ENCODE results near the gene NBL1. TPM values are rescaled to one million over a fixed set of nuclear protein-coding genes. Genes with fewer than 3 reads are reported as not detected.

Gene NBL1, protein sequence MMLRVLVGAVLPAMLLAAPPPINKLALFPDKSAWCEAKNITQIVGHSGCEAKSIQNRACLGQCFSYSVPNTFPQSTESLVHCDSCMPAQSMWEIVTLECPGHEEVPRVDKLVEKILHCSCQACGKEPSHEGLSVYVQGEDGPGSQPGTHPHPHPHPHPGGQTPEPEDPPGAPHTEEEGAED
- total RNA-seq: 53.0 and 55.5 TPM in 2 replicates

DNA sequence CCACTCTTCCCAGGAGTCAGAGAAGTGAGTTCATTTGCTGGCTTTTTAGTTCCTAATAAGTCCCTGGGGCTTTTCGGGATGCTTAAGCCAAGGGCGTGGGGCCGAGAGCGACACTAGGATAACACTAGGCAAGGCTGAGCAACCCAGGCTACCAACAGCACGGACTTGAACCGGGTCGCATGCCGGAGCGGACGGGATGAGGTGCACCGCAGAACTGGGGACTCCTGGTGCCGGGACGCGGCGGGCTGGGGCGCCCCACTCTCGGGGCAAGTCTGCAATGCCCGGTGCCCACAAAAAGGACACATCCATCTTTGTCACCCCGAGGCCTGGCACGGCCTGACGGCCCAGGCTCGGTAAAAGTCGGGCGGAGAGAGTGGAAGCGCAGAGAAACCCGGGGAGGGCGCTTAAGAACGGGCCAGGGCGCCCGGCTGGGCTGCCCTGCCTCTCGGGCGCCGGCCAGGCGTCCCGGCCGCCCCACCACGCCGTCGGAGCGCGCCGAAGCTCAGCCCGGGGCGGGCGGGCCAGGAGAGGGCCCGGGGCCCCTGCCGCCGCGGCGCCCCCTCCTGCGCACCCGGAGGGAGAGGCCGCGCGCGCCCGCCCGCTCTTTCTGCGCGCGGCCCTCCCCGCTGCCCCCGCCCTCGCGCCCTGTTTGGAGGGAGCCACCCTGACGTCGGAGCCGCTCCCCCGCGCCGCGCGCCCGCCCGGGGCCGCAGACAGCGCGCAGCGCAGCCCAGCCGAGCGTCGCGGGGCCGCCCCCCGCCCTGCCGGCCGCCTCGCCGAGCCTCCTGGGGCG is at the start of gene NBL1:
TSS of gene NBL1 (plus strand) at position 710 of the 793 bp plus-strand sequence. CDS start 10,720 bp downstream, outside the sequence.
- DNase-seq (ENCODE audit: low spot score): peak; percentile 75
- Mint-ChIP-seq H3K4me3 (peak within 1 kb of the TSS; percentile 94), H3K9me3 (no peaks in the 10 kb centered on the region), H3K36me3 (ENCODE audit: low read depth) (no peaks in the 10 kb centered on the region), H3K27me3 (ENCODE audit: insufficient read depth) (peaks cover 24% of the 10 kb centered on the region), H3K27ac (peak within 1 kb of the TSS; percentile 95), H3K4me1 (ENCODE audit: low read depth) (peaks cover 33% of the 10 kb centered on the region)
- intact Hi-C loops (cut with micrococcal nuclease): loop anchor here (1.0 to 5.0 kb wide), 6 partner anchors 10 to 391 kb away; partner anchors contain the start of genes EMC1 and MRTO4

DNA sequence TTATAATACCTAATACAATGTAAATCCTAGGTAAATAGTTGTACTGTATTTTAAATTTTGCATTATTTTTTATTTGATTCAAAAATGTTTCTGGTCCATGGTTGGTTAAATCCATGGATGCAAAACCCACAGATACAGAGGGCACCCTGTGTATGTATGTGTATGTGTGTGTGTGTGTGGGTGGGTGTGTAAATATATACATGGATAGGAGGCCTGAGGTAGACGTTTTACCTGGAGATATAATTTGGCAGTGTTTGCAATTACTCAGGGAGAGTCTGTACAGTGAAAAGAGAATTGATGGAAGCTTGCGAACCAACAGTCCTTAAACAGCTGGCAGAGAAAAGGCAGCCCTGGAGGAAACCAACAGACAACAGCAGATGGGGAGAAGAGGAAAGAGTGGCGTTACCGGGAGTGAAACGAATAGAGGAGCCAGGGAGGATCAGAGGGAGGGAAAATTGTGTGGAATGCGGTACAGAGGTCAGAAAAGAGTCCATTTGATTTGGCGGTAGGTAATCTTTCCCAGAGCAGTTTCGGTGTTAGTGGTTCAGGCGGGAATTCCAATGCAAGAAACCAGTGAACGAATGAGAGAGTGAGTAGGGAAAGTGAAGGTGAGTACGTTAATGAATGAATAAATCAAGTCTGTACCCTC is 47.9 kb upstream of the NBL1 start:
- Mint-ChIP-seq H3K27me3 (ENCODE audit: insufficient read depth) (peaks cover 9% of the 10 kb centered on the region), H3K9me3 (no peaks in the 10 kb centered on the region), H3K27ac (peak overlapping the region; percentile 100), H3K36me3 (ENCODE audit: low read depth) (peaks cover 19% of the 10 kb centered on the region), H3K4me3 (peak overlapping the region; percentile 97), H3K4me1 (ENCODE audit: low read depth) (peaks cover 38% of the 10 kb centered on the region)
- intact Hi-C loops (cut with micrococcal nuclease): loop anchor here (1.0 to 5.0 kb wide), 11 partner anchors 10 to 640 kb away; partner anchors contain the start of genes AKR7A2, CAPZB, IFFO2 and OTUD3
- DNase-seq (ENCODE audit: low spot score): no peak

DNA sequence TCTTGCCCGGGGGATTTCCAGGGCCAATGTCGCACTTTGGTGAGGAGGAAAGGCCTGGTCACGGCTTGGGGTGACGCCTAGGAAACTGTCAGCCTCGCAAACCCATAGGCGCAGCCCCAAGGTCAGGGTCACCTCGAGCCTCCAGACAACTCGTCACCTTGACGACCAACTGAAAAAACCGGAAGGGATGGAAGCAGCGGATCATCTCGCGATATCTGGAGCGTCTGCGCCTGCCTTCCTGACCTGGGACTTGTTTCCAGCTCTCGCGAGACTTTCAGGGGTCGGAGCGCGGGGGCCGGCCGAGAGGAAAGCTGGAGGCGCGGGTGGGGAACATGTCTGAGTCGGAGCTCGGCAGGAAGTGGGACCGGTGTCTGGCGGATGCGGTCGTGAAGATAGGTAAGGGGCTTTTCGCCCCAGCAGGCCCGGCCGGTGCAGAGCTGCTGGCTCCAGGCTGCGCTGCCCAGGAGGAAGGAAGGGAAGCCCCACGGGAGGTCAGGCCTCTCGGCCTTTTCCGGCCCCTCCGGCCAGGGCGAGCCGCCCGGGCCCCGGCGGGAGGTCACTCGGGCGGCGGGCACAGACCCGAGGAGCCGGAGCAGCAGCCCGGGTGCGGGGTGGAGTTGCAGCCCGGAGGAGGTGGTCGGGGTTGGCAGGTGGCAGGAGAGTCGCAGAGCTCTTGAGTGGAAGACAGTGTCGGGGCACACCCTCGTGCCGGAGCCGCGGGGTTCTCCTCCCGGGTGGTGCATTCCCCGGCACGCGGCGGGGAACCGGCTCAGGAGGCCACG is 47.2 kb upstream of the NBL1 start:
- H3K4me1 Mint-ChIP-seq (ENCODE audit: low read depth): peaks cover 42% of the 10 kb centered on the region
- peaks cover 22% of the 10 kb centered on the region for H3K36me3 Mint-ChIP-seq (ENCODE audit: low read depth)
- peak; percentile 96 for DNase-seq (ENCODE audit: low spot score)
- peak overlapping the region; percentile 97 for H3K4me3 Mint-ChIP-seq
- H3K27me3 Mint-ChIP-seq (ENCODE audit: insufficient read depth): peaks cover 6% of the 10 kb centered on the region
- intact Hi-C loops (cut with micrococcal nuclease): loop anchor here (1.0 to 5.0 kb wide), 13 partner anchors 9 to 641 kb away; partner anchors contain the start of genes AKR7A2, CAPZB, EMC1 and IFFO2
- no peaks in the 10 kb centered on the region for H3K9me3 Mint-ChIP-seq
- peak overlapping the region; percentile 100 for H3K27ac Mint-ChIP-seq

DNA sequence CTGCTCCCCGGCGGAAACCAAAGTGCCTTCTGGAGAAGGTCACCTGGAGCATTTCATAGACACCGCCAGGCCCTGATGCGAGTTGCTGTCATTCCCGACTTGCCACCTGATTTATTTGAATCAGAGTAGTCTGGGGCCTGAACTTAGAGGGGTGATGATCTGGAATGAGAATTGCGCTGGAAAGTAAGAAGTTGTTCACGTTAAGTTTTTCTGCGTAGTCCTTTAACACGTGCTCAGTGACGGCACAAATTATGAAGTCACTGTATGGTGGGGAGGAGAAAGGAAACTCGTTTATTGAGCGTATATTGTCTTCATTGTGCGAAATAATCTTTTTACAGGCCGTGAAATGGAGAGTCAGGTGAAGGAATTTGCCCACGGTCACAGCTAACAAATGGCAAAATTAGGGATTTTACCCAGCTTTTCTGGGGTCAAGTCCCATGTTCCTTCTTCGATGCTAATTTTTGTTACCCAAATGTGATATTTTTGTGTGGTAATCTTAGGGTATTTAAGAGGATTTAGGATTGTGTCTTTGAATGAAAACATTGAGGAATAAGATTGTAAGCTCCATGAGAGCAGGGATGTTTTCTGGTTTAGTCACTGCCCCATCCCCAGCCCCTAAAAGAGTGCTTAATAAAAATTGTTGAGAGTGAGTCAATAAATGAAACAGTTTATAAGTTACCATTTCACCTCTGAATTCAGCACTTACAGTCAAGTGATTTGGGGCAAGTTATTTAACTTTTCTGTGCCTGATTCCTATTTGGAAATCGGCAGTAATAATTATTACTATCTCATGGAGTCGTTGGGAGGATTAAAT is 46.4 kb upstream of the NBL1 start:
- Mint-ChIP-seq H3K36me3 (ENCODE audit: low read depth) (peaks cover 26% of the 10 kb centered on the region), H3K4me1 (ENCODE audit: low read depth) (peaks cover 46% of the 10 kb centered on the region), H3K9me3 (no peaks in the 10 kb centered on the region), H3K27ac (peak overlapping the region; percentile 100), H3K27me3 (ENCODE audit: insufficient read depth) (peaks cover under 1% of the 10 kb centered on the region), H3K4me3 (peak overlapping the region; percentile 97)
- DNase-seq (ENCODE audit: low spot score): peak; percentile 62
- intact Hi-C loops (cut with micrococcal nuclease): loop anchor here (1.0 to 5.0 kb wide), 9 partner anchors 47 to 389 kb away; partner anchors contain the start of genes EMC1, MRTO4, NBL1 and OTUD3

DNA sequence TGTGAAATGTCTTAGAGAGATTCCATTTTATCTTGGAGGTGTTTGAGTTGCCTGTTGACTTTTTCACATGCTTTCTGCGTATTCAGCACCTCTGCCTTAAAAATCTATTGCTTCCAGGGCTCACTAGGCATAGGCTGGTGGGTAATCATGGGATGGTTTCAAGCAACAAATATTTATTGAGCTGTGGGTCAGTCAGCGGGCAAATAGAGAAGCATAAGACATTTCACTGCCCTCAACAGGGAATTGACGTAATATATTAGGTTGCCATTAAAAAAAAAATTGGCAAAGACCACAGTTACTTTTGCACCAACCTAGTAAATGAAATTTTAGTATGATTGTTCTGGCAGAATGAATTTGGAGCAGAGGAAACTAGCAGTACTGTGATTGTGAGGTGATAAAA is 44.3 kb upstream of the NBL1 start:
- Mint-ChIP-seq H3K36me3 (ENCODE audit: low read depth) (peaks cover 34% of the 10 kb centered on the region), H3K4me3 (peak overlapping the region; percentile 66), H3K27ac (peak overlapping the region; percentile 78), H3K9me3 (no peaks in the 10 kb centered on the region), H3K4me1 (ENCODE audit: low read depth) (peaks cover 53% of the 10 kb centered on the region), H3K27me3 (ENCODE audit: insufficient read depth) (no peaks in the 10 kb centered on the region)
- DNase-seq (ENCODE audit: low spot score): no peak
- intact Hi-C loops (cut with micrococcal nuclease): loop anchor here (5.0 kb wide), 2 partner anchors 133 to 153 kb away; no protein-coding TSS in a partner anchor

DNA sequence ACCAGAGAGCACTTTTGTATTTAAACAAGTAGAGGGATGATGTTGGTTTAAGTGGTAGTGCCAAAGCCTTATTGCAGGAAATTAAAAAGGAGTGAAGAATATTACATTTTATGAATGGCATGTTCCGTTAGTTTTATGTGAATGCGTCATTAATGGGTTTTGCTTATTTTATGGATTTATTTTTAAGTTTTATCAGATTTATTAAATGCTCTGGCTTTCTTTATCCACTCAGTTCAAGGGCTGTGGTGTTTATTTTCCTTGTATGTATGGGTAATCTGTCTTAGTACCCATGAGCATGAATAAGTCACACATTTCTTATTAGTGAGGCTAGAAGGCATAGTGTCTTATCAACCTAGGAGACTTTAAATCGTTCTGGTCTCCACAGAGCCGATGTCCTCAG is 41.6 kb upstream of the NBL1 start:
- Mint-ChIP-seq H3K27me3 (ENCODE audit: insufficient read depth) (no peaks in the 10 kb centered on the region), H3K36me3 (ENCODE audit: low read depth) (peaks cover 37% of the 10 kb centered on the region), H3K27ac (no peak overlapping the region)

DNA sequence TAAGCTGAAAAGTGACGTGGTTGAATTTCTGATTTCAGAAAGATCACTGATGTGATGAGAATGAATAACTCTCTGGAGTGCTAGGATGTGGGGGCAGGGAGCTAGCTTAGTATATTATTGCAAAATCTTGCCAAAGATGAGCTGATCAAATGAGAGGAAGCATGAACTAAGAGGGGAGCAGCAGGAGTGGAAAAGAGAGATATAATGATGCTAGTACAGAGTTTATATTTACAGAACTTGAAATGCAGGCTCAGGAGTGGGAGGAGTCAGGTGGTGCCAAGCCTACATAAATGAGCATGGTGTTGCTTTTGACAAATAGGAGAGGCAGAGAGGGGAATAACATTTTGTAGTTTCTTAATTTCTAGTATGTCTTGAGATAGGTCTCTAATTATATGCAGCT is 38.1 kb upstream of the NBL1 start:
- Mint-ChIP-seq H3K36me3 (ENCODE audit: low read depth) (peaks cover 22% of the 10 kb centered on the region), H3K4me1 (ENCODE audit: low read depth) (peaks cover 49% of the 10 kb centered on the region), H3K9me3 (no peaks in the 10 kb centered on the region), H3K27me3 (ENCODE audit: insufficient read depth) (no peaks in the 10 kb centered on the region), H3K4me3 (peak overlapping the region; percentile 38), H3K27ac (peak overlapping the region; percentile 58)
- no peak for DNase-seq (ENCODE audit: low spot score)
- intact Hi-C loops (cut with micrococcal nuclease): loop anchor here (1.0 to 2.0 kb wide), 2 partner anchors 10 to 39 kb away; partner anchors contain the start of gene NBL1

More for the DNA sequence above, 41.6 kb upstream of the NBL1 start:
- Mint-ChIP-seq H3K9me3 (no peaks in the 10 kb centered on the region), H3K4me3 (no peak overlapping the region), H3K4me1 (ENCODE audit: low read depth) (peaks cover 68% of the 10 kb centered on the region)
- intact Hi-C loops (cut with micrococcal nuclease): no loop called here
- DNase-seq (ENCODE audit: low spot score): no peak

DNA sequence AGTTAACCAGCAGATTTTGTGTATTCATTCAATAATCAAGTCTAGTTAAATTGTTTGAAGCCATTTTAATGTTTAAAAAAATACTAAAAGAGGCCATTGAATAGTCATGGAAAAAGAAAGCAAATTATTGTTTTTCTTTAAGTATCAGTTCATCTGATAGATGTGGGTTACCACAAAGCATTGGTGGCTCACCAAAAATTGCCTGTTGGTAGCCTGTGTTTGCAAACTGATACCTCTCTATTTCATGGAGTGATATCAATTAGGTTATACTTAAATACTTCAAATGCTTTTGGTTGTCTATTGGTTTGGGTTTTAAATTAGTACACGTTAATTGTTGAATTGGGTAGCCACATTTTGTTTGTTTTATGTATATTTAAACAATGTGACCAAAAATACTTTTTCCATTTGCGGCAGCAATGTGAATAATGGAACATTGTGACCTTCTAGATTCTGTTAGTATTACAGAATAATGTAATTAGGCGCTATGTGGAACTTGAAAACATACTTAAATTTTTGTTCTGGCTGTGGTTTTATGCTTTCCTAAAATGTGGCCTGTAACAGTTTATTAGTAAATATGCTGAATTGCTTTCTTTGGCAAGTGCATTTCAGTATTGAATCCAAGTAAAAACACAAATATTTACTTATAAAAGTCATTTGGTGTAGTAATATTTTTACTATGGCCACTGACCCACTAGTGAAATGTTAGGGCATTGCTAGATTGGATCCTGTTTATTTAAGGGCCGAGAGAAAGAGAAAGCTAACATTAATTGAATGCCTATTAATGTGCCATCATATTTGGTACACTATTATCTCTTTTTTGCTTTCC is 37.1 kb upstream of the NBL1 start:
- intact Hi-C loops (cut with micrococcal nuclease): loop anchor here (1.0 to 2.0 kb wide), 2 partner anchors 11 to 38 kb away; partner anchors contain the start of gene NBL1
- H3K4me3 Mint-ChIP-seq: peak overlapping the region; percentile 30
- H3K36me3 Mint-ChIP-seq (ENCODE audit: low read depth): peaks cover 17% of the 10 kb centered on the region
- H3K4me1 Mint-ChIP-seq (ENCODE audit: low read depth): peaks cover 43% of the 10 kb centered on the region
- peak; percentile 46 for DNase-seq (ENCODE audit: low spot score)
- no peaks in the 10 kb centered on the region for H3K9me3 Mint-ChIP-seq
- peak overlapping the region; percentile 58 for H3K27ac Mint-ChIP-seq
- H3K27me3 Mint-ChIP-seq (ENCODE audit: insufficient read depth): no peaks in the 10 kb centered on the region

DNA sequence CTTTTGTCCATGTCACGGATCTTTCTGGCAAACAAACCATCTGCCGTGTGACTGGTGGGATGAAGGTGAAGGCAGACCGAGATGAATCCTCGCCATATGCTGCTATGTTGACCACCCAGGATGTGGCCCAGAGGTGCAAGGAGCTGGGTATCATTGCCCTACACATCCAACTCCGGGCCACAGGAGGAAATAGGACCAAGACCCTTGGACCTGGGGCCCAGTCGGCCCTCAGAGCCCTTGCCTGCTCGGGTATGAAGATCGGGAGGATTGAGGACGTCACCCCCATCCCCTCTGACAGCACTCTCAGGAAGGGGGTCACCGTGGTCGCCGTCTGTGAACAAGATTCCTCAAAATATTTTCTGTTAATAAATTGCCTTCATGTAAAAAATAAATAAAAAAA is 35.9 kb upstream of the NBL1 start:
- Mint-ChIP-seq H3K4me1 (ENCODE audit: low read depth) (peaks cover 47% of the 10 kb centered on the region), H3K36me3 (ENCODE audit: low read depth) (peaks cover 16% of the 10 kb centered on the region), H3K27ac (no peak overlapping the region), H3K9me3 (no peaks in the 10 kb centered on the region), H3K4me3 (no peak overlapping the region), H3K27me3 (ENCODE audit: insufficient read depth) (no peaks in the 10 kb centered on the region)
- no peak for DNase-seq (ENCODE audit: low spot score)
- intact Hi-C loops (cut with micrococcal nuclease): no loop called here

DNA sequence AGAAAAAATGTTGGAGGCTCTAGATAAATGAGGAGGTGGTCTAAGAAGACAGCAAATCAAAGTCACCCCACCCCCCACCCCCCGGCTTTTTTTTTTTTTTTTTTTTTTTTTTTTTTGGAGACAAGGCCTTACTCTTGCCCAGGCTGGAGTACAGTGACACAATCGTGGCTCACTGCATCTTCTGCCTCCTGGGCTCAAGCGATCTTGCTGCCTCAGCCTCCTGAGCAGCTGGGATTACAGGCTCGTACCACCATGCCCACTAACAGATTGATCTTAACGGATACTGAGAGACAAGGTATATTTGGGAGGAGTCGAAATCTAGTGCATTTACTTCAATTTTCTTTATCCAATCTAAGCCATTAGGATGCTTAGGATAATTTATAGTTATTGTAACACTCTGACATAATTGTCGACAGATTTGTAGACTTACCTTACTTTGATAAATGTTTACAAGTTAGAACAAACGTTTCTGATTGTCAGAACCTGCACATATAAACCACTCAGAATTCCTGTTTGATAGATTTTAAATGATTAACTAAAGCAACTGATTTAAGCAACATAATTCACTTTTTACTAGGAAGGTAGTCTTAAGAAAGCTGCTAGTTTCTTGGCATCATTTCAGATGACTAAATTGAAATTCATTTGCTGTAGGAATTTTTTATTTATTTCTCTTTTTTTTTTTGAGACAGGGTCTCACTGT is 33.7 kb upstream of the NBL1 start:
- no peak overlapping the region for H3K4me3 Mint-ChIP-seq
- H3K9me3 Mint-ChIP-seq: no peaks in the 10 kb centered on the region
- peaks cover 15% of the 10 kb centered on the region for H3K36me3 Mint-ChIP-seq (ENCODE audit: low read depth)
- H3K27me3 Mint-ChIP-seq (ENCODE audit: insufficient read depth): no peaks in the 10 kb centered on the region
- no peak overlapping the region for H3K27ac Mint-ChIP-seq
- H3K4me1 Mint-ChIP-seq (ENCODE audit: low read depth): peaks cover 43% of the 10 kb centered on the region
- intact Hi-C loops (cut with micrococcal nuclease): no loop called here
- no peak for DNase-seq (ENCODE audit: low spot score)
